ENCODE results near the gene CLMN.

- TF ChIP-seq CTCF (IDR thresholded peaks at IDR 0.05) = no peak
- no peak for TF ChIP-seq EZH2 (IDR thresholded peaks at IDR 0.05; ENCODE audit: borderline replicate concordance, insufficient read depth, low read depth, low read length, poor library complexity, severe bottlenecking)
Measured at GRCh38 chr14:95285566-95285965, 34.1 kb downstream of the CLMN start.
